Measurements from ENCODE around the gene INHBE.

DNA sequence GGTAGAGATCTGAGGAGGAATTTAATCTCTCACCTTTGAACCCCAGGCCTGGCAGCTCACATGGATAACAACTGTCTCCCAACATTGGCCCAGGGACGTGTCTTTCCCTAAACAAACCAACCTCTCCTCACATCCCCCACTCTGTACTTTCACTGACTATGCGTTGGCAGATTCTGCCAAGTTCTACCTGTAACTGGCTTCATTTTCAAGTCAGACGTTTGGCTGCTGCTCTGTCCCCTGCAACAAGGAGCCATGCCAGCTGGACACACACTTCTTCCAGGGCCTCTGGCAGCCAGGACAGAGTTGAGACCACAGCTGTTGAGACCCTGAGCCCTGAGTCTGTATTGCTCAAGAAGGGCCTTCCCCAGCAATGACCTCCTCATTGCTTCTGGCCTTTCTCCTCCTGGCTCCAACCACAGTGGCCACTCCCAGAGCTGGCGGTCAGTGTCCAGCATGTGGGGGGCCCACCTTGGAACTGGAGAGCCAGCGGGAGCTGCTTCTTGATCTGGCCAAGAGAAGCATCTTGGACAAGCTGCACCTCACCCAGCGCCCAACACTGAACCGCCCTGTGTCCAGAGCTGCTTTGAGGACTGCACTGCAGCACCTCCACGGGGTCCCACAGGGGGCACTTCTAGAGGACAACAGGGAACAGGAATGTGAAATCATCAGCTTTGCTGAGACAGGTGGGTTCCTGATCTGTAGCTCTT, 20.4 kb upstream of the INHBE start, which contains the start of gene INHBC:
- TF ChIP-seq, protein P1, sequence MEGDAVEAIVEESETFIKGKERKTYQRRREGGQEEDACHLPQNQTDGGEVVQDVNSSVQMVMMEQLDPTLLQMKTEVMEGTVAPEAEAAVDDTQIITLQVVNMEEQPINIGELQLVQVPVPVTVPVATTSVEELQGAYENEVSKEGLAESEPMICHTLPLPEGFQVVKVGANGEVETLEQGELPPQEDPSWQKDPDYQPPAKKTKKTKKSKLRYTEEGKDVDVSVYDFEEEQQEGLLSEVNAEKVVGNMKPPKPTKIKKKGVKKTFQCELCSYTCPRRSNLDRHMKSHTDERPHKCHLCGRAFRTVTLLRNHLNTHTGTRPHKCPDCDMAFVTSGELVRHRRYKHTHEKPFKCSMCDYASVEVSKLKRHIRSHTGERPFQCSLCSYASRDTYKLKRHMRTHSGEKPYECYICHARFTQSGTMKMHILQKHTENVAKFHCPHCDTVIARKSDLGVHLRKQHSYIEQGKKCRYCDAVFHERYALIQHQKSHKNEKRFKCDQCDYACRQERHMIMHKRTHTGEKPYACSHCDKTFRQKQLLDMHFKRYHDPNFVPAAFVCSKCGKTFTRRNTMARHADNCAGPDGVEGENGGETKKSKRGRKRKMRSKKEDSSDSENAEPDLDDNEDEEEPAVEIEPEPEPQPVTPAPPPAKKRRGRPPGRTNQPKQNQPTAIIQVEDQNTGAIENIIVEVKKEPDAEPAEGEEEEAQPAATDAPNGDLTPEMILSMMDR (IDR thresholded peaks at IDR 0.05; ENCODE audit: low read length): no peak
- TF ChIP-seq EZH2 (IDR thresholded peaks at IDR 0.05; ENCODE audit: borderline replicate concordance, low read length): no peak
